GM12878 (cell line): ENCODE measurements around the gene FADS3. TPM values are rescaled to one million over a fixed set of nuclear protein-coding genes. Genes with fewer than 3 reads are reported as not detected.

Experiments used
- ATAC-seq: fragments of 200-7000 bp; cut with Tn5 transposase; 3 replicates; pipeline ENCODE4 v1.9.1; 2020; ENCODE audit warnings: mild to moderate bottlenecking, moderate library complexity
- BruUV-seq: library from RNA; stranded (reverse); fragments of 400-500 nt; replicated peaks from 2 replicates; lab custom pipeline; 2021; lab: Mats Ljungman, UMichigan
- CTCF ChIA-PET: fragments of 300-600 bp; sonication (Branson Sonifier 250); formaldehyde crosslinking; extraction: SDS; loops from one replicate; lab custom pipeline; 2021; ENCODE audit warnings: inconsistent platforms; lab: Yijun Ruan, JAX
- POLR2A ChIA-PET: fragments of 350-600 bp; formaldehyde crosslinking; extraction: SDS; loops from one replicate; lab custom pipeline; 2021; ENCODE audit warnings: inconsistent platforms; lab: Charles Lee
- RAD21 ChIA-PET: fragments of 300-600 bp; sonication (Branson Sonifier 250); formaldehyde crosslinking; loops from one replicate; lab custom pipeline; 2023; ENCODE audit warnings: antibody characterized with exemption; ENCODE audit not compliant: unreplicated experiment; lab: Charles Lee
- SMC1A ChIA-PET: fragments of 300-600 bp; sonication (Branson Sonifier 250); formaldehyde crosslinking; loops from one replicate; lab custom pipeline; 2023; ENCODE audit not compliant: unreplicated experiment, uncharacterized antibody; lab: Charles Lee
- DNase-seq: peaks from one replicate; pipeline ENCODE4 v3.0.0-alpha.2; 2011; ENCODE audit warnings: low read depth, low spot score
- FAIRE-seq: peaks from 3 replicates; lab custom pipeline; 2011; peaks lifted over from hg19 to GRCh38; lab: Jason Lieb, UNC
- H2AFZ ChIP-seq: 2 replicates; pipeline ENCODE4 v1.6.0; 2011; ENCODE audit warnings: low read depth, low read length, control low read depth; ENCODE audit not compliant: control insufficient read depth
- H3K27ac ChIP-seq: 2 replicates; pipeline ENCODE4 v1.5.1; 2011; ENCODE audit warnings: control low read depth; ENCODE audit not compliant: control insufficient read depth, insufficient read depth
- H3K27me3 ChIP-seq, 2 experiments: replicated peaks in 1 of 2; 2 replicates each; pipeline versions ENCODE4 v1.6.0 to v1.6.1; 2011; ENCODE audit warnings: low read length in 1 of 2; ENCODE audit not compliant: control insufficient read depth in 2 of 2, insufficient read depth in 2 of 2
- H3K36me3 ChIP-seq, 2 experiments: 2 replicates each; pipeline ENCODE4 v1.5.1; 2011; ENCODE audit warnings: low read length in 1 of 2; ENCODE audit not compliant: control insufficient read depth in 2 of 2, insufficient read depth in 2 of 2
- H3K4me1 ChIP-seq: 2 replicates; pipeline ENCODE4 v1.6.1; 2011; ENCODE audit warnings: mild to moderate bottlenecking, low read length, moderate library complexity, mixed read lengths; ENCODE audit not compliant: control insufficient read depth, insufficient read depth
- H3K4me2 ChIP-seq: 2 replicates; pipeline ENCODE4 v1.6.0; 2011; ENCODE audit warnings: control low read depth; ENCODE audit not compliant: control insufficient read depth, insufficient read depth
- H3K4me3 ChIP-seq: fragments of 200-600 bp; sonication (generic); 2 replicates; pipeline ENCODE4 v1.5.1; 2016
- H3K79me2 ChIP-seq: 2 replicates; pipeline ENCODE4 v1.6.0; 2011; ENCODE audit warnings: low read length; ENCODE audit not compliant: control insufficient read depth, insufficient read depth
- H3K9ac ChIP-seq: 2 replicates; pipeline ENCODE4 v1.8.0; 2011; ENCODE audit warnings: low read length, control low read depth, mixed read lengths; ENCODE audit not compliant: control insufficient read depth, insufficient read depth
- H3K9me3 ChIP-seq: replicated peaks from 3 replicates; pipeline ENCODE4 v1.5.1; 2011; ENCODE audit warnings: mild to moderate bottlenecking, low read length; ENCODE audit not compliant: control insufficient read depth, insufficient read depth
- H4K20me1 ChIP-seq: 2 replicates; pipeline ENCODE4 v1.6.0; 2011; ENCODE audit not compliant: control insufficient read depth, insufficient read depth
- CBFB ChIP-seq: IDR thresholded peaks from 2 replicates; pipeline ENCODE4 v1.6.1; 2016; ENCODE audit warnings: antibody characterized with exemption, low read depth
- HSF1 ChIP-seq: fragments of 150-350 bp; IDR thresholded peaks from 2 replicates; pipeline ENCODE4 v1.6.1; 2014; ENCODE audit warnings: mild to moderate bottlenecking, low read depth, low read length
- IKZF1 ChIP-seq: fragments of 450-650 bp; conservative IDR thresholded peaks from 2 replicates; pipeline ENCODE4 v1.6.1; 2017; ENCODE audit warnings: antibody characterized with exemption, mild to moderate bottlenecking
- MLLT1 ChIP-seq: fragments of 450-650 bp; IDR thresholded peaks from 2 replicates; pipeline ENCODE4 v1.6.1; 2016; ENCODE audit warnings: mild to moderate bottlenecking
- PKNOX1 ChIP-seq: fragments of 450-650 bp; IDR thresholded peaks from 2 replicates; pipeline ENCODE4 v1.6.1; 2016; ENCODE audit warnings: mild to moderate bottlenecking
- POLR2A ChIP-seq: IDR thresholded peaks from 2 replicates; pipeline ENCODE4 v1.6.1; 2011; ENCODE audit warnings: low read depth, mild to moderate bottlenecking, low read length
- WGBS: methylation state at CpG from one replicate; pipeline ENCODE4 v1.1.6; 2016; ENCODE audit warnings: low lambda C conversion rate; ENCODE audit not compliant: insufficient replicate concordance, insufficient coverage; ENCODE audit errors: missing lambda C conversion rate; 5-methylcytosine and 5-hydroxymethylcytosine counted together
- in situ Hi-C: fragments of 300-500 bp; cut with MboI; formaldehyde crosslinking; loops from 9 replicates; pipeline ENCODE4 v1.14.3; 2018; ENCODE audit warnings: mixed read lengths
- intact Hi-C: fragments of 100-400 bp; cut with micrococcal nuclease; formaldehyde crosslinking; loops from one replicate; pipeline ENCODE4 v1.14.2; 2022; ENCODE audit not compliant: unreplicated experiment
- polyA plus RNA-seq, 11 experiments: library from polyadenylated mRNA; depleted of rRNA in 4 of 11; unstranded in 6 of 11; stranded (reverse) in 5 of 11; fragments of >200 nt; fragmentation: Nextera tagmentation in 4 of 11; fragmentation: Illumina TruSeq in 1 of 11; extraction: Ambion mirVana in 4 of 11; extraction: Trizol in 1 of 11; gene quantifications; 1 replicate in 1 of 11; 2 replicates in 10 of 11; pipeline versions ENCODE4 v1.2.1 to v1.2.3, GENCODE V29; 2011 to 2016; ENCODE audit warnings: inconsistent platforms in 2 of 11, missing spikeins in 2 of 11, low read depth in 1 of 11
- total RNA-seq, 4 experiments: library from RNA; depleted of rRNA in 3 of 4; stranded (reverse); fragments of >200 nt in 3 of 4; fragmentation: Illumina TruSeq in 1 of 4; extraction: Trizol in 1 of 4; gene quantifications; 2 replicates each; pipeline versions ENCODE4 v1.2.1 to v1.2.3, GENCODE V29; 2013 to 2021

Gene FADS3
- total and polyA plus RNA-seq, 10 of the 15 experiments (the other 5 are each of a cell fraction or from before 2014, with no cell fraction given) = 0.23 to 8.1 (median 4.2) TPM

- TF ChIP-seq MLLT1 (peak; percentile 42; the same call in 1 of the 2 replicates), IKZF1 (0 out of 2 replicates have a peak, but pooled peaks have one; percentile 16), PKNOX1 (no peak)
These were observed 40.0 kb downstream of the FADS3 start (continued) for GRCh38 chr11:61851113-61851899.

GRCh38 chr11:61850687-61851086, 40.7 kb downstream of the FADS3 start:
- H4K20me1 ChIP-seq = no peaks in the 10 kb centered on the region
- POLR2A ChIA-PET = interaction anchor here (0.5 kb wide), 1 partner anchor 19 kb away, joined by 5 read pairs; no protein-coding TSS in a partner anchor
- TF ChIP-seq POLR2A = no peak
- TF ChIP-seq HSF1 = no peak
- no peak for TF ChIP-seq CBFB
- no peaks in the 10 kb centered on the region for H3K79me2 ChIP-seq
- in situ Hi-C loops = no loop called here
- intact Hi-C loops = no loop called here
- H3K9me3 ChIP-seq = no peaks in the 10 kb centered on the region
- peaks cover 5% of the 10 kb centered on the region; the same call in 1 of the 2 replicates for H3K4me1 ChIP-seq
- no peak for FAIRE-seq
- H3K4me2 ChIP-seq = no peak overlapping the region
- H3K36me3 ChIP-seq = peaks cover 21 to 52% of the 10 kb centered on the region in 2 experiments
- TSS peak; percentile 24 for BruUV-seq
- no peak overlapping the region for H3K9ac ChIP-seq
- CTCF ChIA-PET = no interaction called here
- H3K4me3 ChIP-seq = no peak overlapping the region
- no peak overlapping the region for H2AFZ ChIP-seq
- no peaks in the 10 kb centered on the region for H3K27me3 ChIP-seq
- ATAC-seq = no peak
- 97% methylated on average over 7 of the region's 7 CpGs for WGBS
- no peak for DNase-seq
- SMC1A ChIA-PET = no interaction called here
- no peak overlapping the region for H3K27ac ChIP-seq
- RAD21 ChIA-PET = no interaction called here
